HCEC 1CT (cell line): ENCODE results near the gene GRM8.
"Not testable (repeated sequence)": the region's sequence is repeated elsewhere in the genome, so short reads cannot be mapped to it uniquely, and the experiment has no call there.

ENCODE experiments used
- DNase-seq: peaks from one replicate; pipeline ENCODE4 v3.0.0-alpha.2; 2017

Gene GRM8

GRCh38 chr7:127021857-127022256, 230.9 kb downstream of the GRM8 start:
- no peak for DNase-seq

DNA sequence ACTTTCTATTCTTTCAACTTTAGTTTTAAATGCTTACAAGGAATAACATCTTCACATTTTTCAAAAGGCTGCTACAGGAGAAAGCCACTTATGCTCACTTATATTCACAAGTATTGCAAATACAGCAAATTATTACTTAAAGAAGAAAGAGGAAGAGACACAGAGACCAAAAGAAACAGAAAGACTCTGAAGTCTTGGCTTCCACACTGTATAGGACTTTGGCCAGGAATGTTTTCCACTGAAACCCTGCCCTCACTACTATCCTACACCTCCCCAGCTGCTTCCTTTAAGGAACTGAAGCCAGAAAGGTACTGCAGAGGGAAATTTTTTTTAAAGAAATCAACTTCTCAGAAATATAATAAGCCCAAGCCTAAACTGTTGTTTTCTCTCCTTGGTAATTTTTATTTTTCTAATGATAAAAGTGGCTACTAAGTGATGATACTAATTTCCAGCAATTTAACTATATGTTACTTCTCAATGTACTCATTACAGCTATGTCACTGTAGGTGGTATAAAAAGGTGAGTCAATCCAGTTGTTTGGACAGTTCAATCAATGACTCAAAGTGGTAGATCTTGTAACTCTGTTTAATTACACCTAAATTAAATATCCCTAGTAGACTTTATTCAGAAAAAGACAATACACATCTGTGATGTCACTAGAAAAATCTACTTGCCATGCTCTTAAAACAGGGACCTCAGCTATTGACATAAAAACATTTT, 231.6 kb downstream of the GRM8 start:
- no peak for DNase-seq

DNA sequence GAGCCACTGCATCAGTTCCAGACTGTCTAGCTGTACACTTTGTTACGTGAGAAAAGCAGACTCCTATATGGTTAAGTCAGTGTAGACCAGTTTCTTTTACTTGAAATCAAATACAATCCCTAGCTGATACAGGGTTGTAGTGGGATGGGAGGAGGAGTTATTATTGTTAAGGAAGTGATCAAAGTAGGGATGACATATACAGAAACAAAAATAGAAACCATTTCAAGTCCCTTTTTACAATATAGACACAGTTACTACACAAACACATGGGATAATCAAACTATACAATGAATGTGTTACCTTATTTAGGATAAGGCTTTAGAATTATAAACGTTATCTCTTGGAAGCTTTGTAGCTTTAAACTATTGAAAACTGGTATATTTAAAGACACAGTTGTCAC, 233.9 kb downstream of the GRM8 start:
- no peak for DNase-seq

GRCh38 chr7:127017196-127017595, 235.5 kb downstream of the GRM8 start:
- no peak for DNase-seq

- DNase-seq: no peak
Measured at GRCh38 chr7:127000725-127001124, 252.0 kb downstream of the GRM8 start.

- no peak for DNase-seq
Measured at GRCh38 chr7:126996659-126997058, 256.1 kb downstream of the GRM8 start.

DNA sequence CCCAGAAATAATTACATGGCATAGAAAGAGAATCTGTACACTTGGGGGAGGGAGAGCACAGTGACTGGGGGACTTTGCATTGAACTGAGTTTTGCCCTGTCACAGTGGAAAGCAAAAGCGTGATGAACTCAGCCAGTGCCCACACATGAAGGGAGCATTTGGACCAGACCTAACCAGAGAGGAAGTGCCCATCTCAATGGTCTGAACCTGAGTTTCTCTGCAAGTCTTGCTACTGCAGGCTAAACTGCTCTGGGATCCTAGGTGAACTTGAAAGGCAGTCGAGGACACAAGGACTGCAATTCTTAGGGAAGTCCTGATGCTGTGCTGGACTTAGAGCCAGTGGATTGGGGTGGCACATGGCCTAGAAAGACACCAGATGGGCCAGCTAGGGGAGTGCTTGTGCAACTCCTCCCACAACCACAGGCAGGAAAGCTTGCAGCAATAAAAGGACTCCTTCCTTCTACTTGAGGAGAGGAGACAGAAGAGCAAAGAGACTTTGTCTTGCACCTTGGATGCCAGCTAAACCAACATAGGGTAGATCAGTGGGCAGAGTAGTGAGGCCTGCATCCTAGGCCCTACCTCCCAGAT, 259.0 kb downstream of the GRM8 start:
- DNase-seq: no peak

- DNase-seq: no peak
Measured at GRCh38 chr7:126988022-126988421, 264.7 kb downstream of the GRM8 start.

DNA sequence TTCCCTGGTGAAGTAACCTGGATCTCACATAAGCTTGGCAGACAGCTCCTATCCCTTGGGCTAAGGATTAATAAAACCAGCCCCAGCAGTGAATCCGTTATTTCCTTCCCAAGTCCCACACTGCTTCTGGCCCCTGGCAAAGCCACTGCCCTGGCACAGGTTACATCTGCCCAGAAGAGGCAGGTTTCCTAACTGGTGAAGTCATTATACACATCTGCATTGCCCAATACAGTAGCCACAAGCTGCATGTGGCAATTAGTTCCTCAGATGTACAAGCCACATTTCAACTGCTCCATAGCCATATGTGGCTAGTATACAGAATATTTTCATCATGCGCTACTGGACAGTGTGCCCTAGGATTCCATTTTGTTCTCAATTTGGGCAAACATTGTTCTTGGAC, 273.0 kb downstream of the GRM8 start:
- no peak for DNase-seq

DNA sequence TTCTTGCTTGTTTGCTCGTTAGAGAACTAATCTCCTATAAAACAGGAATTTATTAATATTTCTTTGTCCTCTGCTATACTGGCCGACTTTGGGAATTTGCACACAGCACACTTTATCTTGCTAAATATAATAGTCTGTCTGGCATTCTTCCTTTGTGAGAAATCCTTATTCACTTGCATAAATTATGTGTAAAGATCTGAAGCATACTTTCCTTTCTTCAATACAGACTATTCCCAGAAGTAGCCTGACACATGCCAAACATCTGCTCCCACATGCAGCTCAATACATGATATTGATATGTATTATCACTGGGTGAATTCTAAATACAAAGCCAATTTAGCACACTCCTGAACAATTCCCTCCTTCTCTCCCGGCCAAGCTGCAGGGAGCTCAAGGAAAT, 273.9 kb downstream of the GRM8 start:
- DNase-seq: no peak

- no peak for DNase-seq
Measured at GRCh38 chr7:126973066-126973465, 279.7 kb downstream of the GRM8 start.

GRCh38 chr7:126972571-126972970, 280.2 kb downstream of the GRM8 start:
- DNase-seq: no peak

DNA sequence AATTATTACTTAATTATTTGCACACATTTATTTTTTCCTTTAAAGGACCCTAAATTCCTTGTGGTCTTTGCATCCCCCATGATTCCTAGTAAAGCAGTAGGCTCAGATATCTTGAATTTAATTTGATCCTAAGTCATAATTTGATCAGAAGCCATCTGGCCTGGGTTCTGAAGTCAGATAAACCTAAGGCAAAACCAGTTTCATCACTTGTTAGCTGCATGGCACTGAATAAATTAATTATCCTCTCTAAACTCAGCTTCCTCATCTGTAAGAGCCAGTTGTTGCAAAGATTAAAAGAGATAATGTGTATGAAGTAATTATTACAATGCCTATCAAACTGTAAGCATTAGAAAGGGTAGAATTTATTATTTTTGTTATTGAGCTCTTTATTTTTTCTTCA, 293.1 kb downstream of the GRM8 start:
- no peak for DNase-seq

DNA sequence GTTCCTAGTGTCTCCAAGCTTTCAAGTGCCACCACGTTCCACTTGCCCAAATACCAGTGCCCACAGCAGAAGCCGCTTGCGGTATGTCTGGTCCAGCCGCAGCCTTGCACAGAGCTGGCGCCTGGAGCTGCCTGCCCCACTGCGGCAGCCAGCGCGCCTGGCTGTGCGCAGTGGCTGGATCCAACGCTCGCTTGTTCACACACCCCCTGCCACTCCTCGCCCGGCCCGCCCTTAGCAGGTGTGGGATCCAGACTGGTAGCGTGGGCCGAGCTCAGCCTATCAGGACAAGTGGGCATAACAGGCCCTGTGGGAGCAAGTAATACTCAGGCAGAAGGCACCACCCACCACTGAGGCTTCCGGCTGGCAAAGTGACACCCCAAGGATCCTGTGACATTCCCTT, 294.4 kb downstream of the GRM8 start:
- no peak for DNase-seq

DNA sequence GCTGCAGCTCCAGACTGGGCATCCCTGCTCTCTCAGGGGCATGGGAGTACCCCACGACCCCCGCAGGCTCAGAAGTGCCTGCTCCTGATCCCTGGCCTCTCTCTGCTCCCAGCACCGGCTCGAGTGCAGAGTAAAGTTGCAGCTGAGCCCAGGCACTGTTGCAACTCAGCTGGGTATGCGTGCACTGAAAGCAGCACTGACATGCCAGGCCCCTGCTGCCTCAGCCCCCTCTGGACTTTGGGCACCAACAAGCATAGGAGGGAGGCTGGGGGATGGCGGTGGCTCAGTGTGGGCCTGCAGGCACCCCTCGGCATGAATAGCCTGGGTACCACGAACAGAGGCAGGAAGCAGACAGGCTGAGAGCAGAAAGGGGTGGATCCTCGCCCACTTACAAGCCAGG, 295.3 kb downstream of the GRM8 start:
- no peak for DNase-seq

DNA sequence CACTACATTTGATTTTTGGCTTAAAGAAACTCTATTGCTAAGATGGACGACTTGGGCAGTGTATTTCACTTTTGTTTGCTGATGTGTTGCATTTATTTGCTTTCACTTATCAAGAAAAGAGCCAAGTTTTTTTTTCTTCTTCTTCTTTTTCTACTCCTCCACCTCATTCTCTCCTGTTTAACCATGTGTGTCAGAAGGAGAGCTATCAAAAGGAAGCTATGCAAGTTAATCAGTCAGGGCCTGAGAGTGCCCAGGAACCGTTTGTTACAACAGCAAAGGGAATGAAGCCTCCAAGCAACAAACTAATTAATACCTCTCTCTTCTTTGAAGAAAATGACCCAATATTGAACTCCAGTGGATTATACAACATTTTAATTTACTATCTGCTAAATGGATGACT, 299.3 kb downstream of the GRM8 start:
- no peak for DNase-seq

DNA sequence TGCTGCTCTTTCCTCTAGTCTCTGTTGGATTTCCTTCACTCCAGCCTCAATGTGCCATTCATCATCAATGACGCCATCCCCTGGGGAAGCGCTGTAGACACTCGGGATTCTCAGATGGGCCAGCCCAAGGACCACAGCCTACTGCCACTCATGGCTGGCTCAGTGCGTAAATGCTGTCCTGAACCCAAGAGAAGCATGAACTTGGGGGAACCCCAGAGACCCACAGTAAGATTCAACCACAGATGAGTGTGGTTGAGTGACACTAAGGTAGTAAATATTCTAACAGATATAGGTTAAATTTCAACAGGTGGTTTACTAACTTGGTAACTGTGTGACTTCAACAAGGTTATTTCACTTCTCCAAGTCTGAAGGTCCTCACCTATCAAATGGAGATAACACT, 304.1 kb downstream of the GRM8 start:
- DNase-seq: no peak

DNA sequence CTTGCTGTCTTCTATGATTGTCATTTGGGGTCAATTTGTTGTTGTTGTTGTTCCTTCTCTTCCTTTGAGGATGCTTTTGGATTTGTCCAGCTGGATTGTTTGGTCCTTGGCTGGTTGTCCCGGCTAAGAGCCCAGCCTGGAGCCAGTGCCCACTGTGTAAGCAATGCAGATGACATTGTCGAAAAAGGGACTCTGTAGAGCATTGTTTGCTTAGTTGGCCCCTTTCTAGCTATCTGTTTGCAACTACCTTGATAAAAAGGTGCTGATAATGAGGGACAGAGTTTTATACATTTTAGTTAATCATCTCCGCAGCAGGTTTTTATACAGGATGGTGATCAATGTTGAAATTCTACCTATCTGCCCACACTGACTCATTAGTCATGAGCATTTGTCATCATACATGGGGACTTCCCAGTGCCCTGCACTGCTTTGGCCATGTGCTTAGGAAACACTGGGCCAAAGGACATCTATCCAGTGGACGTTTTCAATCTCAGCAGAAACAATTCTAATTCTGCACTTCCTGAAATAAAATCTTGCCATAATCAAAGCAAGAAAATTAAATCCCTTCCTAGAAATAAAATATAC, 311.9 kb downstream of the GRM8 start:
- no peak for DNase-seq

DNA sequence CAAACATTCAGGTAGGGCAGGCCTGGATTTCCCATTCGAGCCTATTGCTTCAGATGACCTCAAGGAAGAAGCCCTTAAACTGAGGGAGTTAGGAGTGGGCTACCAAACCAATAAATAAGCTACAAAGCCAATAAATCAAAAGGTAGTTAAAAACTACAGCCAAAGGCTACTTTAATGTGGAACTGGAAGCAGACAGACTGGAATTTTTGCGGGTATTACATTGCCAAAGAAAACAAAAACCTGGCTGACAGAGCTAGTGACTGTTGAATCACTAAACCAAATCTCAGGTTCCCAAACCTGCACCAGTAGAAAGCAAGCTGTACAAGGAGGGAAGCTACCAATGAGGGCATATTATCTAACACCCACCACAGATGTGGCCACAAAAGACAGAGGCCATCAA, 315.6 kb downstream of the GRM8 start:
- DNase-seq: no peak

GRCh38 chr7:126931581-126931980, 321.2 kb downstream of the GRM8 start:
- no peak for DNase-seq

- no peak for DNase-seq
Measured at GRCh38 chr7:126930166-126930565, 322.6 kb downstream of the GRM8 start.

DNA sequence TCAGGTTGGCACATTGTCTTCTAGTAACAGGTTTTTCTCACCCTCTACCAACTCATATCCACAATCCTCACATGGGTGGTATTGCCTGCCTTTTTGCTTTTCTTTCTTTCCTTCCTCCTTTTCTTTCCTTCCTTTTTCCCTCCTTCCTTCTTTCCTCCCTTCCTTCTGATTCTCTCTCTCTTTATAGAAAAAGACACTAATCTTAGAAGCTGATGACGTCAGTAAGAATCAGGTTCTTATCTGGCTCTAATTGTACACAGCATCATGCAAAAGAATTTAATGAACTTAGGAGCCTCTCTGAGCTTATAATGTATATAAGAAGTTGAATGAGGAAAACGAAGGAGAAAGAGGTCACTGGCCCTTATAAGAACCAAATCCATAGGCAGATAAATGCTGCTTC, 328.3 kb downstream of the GRM8 start:
- no peak for DNase-seq

DNA sequence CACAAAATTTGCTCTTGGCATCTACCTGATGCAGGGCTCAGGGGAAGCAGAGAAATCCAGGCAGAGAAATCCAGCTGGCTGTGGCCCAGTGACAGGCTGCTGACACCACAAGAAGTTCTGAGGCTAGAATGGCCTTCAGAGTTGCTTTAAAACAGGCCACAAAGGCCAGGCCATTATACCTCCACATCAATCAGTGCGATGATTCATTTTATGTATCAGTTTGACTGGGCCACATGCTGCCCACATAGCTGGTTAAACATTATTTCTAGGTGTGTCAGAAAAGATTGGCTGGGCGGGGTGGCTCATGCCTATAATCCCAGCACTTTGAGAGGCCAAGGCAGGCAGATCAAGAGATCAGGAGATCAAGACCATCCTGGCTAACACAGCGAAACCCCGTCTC, 341.1 kb downstream of the GRM8 start:
- DNase-seq: not testable (repeated sequence)

DNA sequence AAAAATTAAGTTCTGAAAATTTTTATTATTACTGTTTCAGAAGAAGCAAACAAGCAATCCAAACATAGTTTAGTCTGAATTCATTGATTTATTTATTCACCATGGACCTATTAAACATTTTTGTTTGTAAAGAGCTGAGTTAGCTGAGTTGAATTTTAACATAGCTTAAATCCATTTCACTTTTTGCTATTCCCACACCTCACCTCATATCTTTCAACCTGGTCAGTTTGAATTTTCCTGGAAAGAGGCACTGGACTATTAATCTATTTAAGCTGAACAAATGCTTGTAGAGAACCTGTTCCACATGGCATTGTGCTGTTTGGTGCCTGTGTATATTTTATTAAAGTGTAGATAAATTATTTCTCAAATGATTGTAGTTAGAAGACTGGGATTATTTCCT, 344.2 kb downstream of the GRM8 start:
- DNase-seq: not testable (repeated sequence)

DNA sequence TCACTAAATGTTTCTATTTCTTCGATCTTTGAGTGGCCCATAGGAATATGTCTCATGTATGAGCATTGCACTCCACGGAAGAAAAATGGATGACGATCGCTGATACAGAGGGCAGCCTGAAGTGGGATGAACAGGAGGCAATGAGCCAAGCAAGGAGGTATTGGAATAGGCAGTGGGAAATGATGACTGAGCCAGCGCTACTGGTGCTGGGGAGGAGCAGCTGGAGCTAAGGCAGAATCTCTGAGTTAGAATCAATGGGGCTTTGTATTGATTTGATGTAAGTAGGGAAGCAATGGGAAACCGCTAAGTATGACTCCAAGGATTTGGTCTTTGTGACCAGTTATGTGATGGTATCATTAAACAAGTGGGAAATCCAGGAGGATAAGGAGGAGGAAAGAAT, 345.1 kb downstream of the GRM8 start:
- DNase-seq: not testable (repeated sequence)
